ENCODE measurements around the gene ACKR3.

The ACKR3 gene

GRCh38 chr2:236574424-236575145 lies 5.0 kb downstream of the ACKR3 start:
- no peaks in the 10 kb centered on the region for H3K27me3 ChIP-seq (ENCODE audit: control insufficient read depth, insufficient read depth, low read length)
- peak overlapping the region; percentile 16 for H3K4me3 ChIP-seq (ENCODE audit: low read length)
- H3K4me1 ChIP-seq (ENCODE audit: control insufficient read depth, insufficient read depth, low read length), result no peaks in the 10 kb centered on the region
- H3K36me3 ChIP-seq (ENCODE audit: control insufficient read depth, insufficient read depth, low read length), result no peaks in the 10 kb centered on the region
- no peak overlapping the region for H3K9ac ChIP-seq (ENCODE audit: low read length)
- H3K27ac ChIP-seq (ENCODE audit: low read depth, low read length), result no peak overlapping the region

GRCh38 chr2:236575510-236575909 lies 5.9 kb downstream of the ACKR3 start:
- no peak overlapping the region for H3K9ac ChIP-seq (ENCODE audit: low read length)
- H3K4me1 ChIP-seq (ENCODE audit: control insufficient read depth, insufficient read depth, low read length), result no peaks in the 10 kb centered on the region
- no peaks in the 10 kb centered on the region for H3K27me3 ChIP-seq (ENCODE audit: control insufficient read depth, insufficient read depth, low read length)
- H3K36me3 ChIP-seq (ENCODE audit: control insufficient read depth, insufficient read depth, low read length), result peaks cover 3% of the 10 kb centered on the region
- H3K4me3 ChIP-seq (ENCODE audit: low read length), result no peak overlapping the region
- no peak overlapping the region for H3K27ac ChIP-seq (ENCODE audit: low read depth, low read length)

GRCh38 chr2:236576087-236576486 lies 6.5 kb downstream of the ACKR3 start:
- no peaks in the 10 kb centered on the region for H3K27me3 ChIP-seq (ENCODE audit: control insufficient read depth, insufficient read depth, low read length)
- H3K27ac ChIP-seq (ENCODE audit: low read depth, low read length), result no peak overlapping the region
- no peak overlapping the region for H3K9ac ChIP-seq (ENCODE audit: low read length)
- H3K4me1 ChIP-seq (ENCODE audit: control insufficient read depth, insufficient read depth, low read length), result no peaks in the 10 kb centered on the region
- peaks cover 8% of the 10 kb centered on the region for H3K36me3 ChIP-seq (ENCODE audit: control insufficient read depth, insufficient read depth, low read length)
- H3K4me3 ChIP-seq (ENCODE audit: low read length), result no peak overlapping the region

- Histone ChIP-seq H3K4me3 (ENCODE audit: low read length) (no peak overlapping the region), H3K27ac (ENCODE audit: low read depth, low read length) (no peak overlapping the region), H3K4me1 (ENCODE audit: control insufficient read depth, insufficient read depth, low read length) (no peaks in the 10 kb centered on the region), H3K9ac (ENCODE audit: low read length) (no peak overlapping the region), H3K27me3 (ENCODE audit: control insufficient read depth, insufficient read depth, low read length) (no peaks in the 10 kb centered on the region), H3K36me3 (ENCODE audit: control insufficient read depth, insufficient read depth, low read length) (peaks cover 14% of the 10 kb centered on the region)
Measured at GRCh38 chr2:236576953-236577352, 7.3 kb downstream of the ACKR3 start.

- Histone ChIP-seq H3K36me3 (ENCODE audit: control insufficient read depth, insufficient read depth, low read length) (peaks cover 14% of the 10 kb centered on the region), H3K4me1 (ENCODE audit: control insufficient read depth, insufficient read depth, low read length) (no peaks in the 10 kb centered on the region), H3K4me3 (ENCODE audit: low read length) (no peak overlapping the region), H3K27ac (ENCODE audit: low read depth, low read length) (peak overlapping the region; percentile 26), H3K27me3 (ENCODE audit: control insufficient read depth, insufficient read depth, low read length) (no peaks in the 10 kb centered on the region), H3K9ac (ENCODE audit: low read length) (no peak overlapping the region)
Measured at GRCh38 chr2:236577481-236578410, 8.1 kb downstream of the ACKR3 start.

- Histone ChIP-seq H3K9ac (ENCODE audit: low read length) (no peak overlapping the region), H3K4me1 (ENCODE audit: control insufficient read depth, insufficient read depth, low read length) (no peaks in the 10 kb centered on the region), H3K36me3 (ENCODE audit: control insufficient read depth, insufficient read depth, low read length) (peaks cover 18% of the 10 kb centered on the region), H3K27me3 (ENCODE audit: control insufficient read depth, insufficient read depth, low read length) (no peaks in the 10 kb centered on the region), H3K4me3 (ENCODE audit: low read length) (no peak overlapping the region), H3K27ac (ENCODE audit: low read depth, low read length) (peak overlapping the region; percentile 26)
Measured at GRCh38 chr2:236578411-236578846, 8.8 kb downstream of the ACKR3 start.

GRCh38 chr2:236579048-236579745 lies 9.6 kb downstream of the ACKR3 start:
- Histone ChIP-seq H3K4me3 (ENCODE audit: low read length) (no peak overlapping the region), H3K4me1 (ENCODE audit: control insufficient read depth, insufficient read depth, low read length) (no peaks in the 10 kb centered on the region), H3K36me3 (ENCODE audit: control insufficient read depth, insufficient read depth, low read length) (peaks cover 18% of the 10 kb centered on the region), H3K27ac (ENCODE audit: low read depth, low read length) (no peak overlapping the region), H3K27me3 (ENCODE audit: control insufficient read depth, insufficient read depth, low read length) (no peaks in the 10 kb centered on the region), H3K9ac (ENCODE audit: low read length) (no peak overlapping the region)

- no peaks in the 10 kb centered on the region for H3K4me1 ChIP-seq (ENCODE audit: control insufficient read depth, insufficient read depth, low read length)
- no peak overlapping the region for H3K27ac ChIP-seq (ENCODE audit: low read depth, low read length)
- H3K4me3 ChIP-seq (ENCODE audit: low read length), result no peak overlapping the region
- no peaks in the 10 kb centered on the region for H3K27me3 ChIP-seq (ENCODE audit: control insufficient read depth, insufficient read depth, low read length)
- H3K9ac ChIP-seq (ENCODE audit: low read length), result no peak overlapping the region
- peaks cover 18% of the 10 kb centered on the region for H3K36me3 ChIP-seq (ENCODE audit: control insufficient read depth, insufficient read depth, low read length)
Measured at GRCh38 chr2:236579746-236580315, 10.2 kb downstream of the ACKR3 start.

- H3K4me3 ChIP-seq (ENCODE audit: low read length), result no peak overlapping the region
- H3K4me1 ChIP-seq (ENCODE audit: control insufficient read depth, insufficient read depth, low read length), result no peaks in the 10 kb centered on the region
- H3K9ac ChIP-seq (ENCODE audit: low read length), result no peak overlapping the region
- H3K27me3 ChIP-seq (ENCODE audit: control insufficient read depth, insufficient read depth, low read length), result no peaks in the 10 kb centered on the region
- peaks cover 18% of the 10 kb centered on the region for H3K36me3 ChIP-seq (ENCODE audit: control insufficient read depth, insufficient read depth, low read length)
- no peak overlapping the region for H3K27ac ChIP-seq (ENCODE audit: low read depth, low read length)
Measured at GRCh38 chr2:236580746-236581355, 11.2 kb downstream of the ACKR3 start.

GRCh38 chr2:236581546-236581945 lies 11.9 kb downstream of the ACKR3 start:
- Histone ChIP-seq H3K9ac (ENCODE audit: low read length) (no peak overlapping the region), H3K36me3 (ENCODE audit: control insufficient read depth, insufficient read depth, low read length) (peaks cover 18% of the 10 kb centered on the region), H3K27me3 (ENCODE audit: control insufficient read depth, insufficient read depth, low read length) (no peaks in the 10 kb centered on the region), H3K27ac (ENCODE audit: low read depth, low read length) (no peak overlapping the region), H3K4me3 (ENCODE audit: low read length) (no peak overlapping the region), H3K4me1 (ENCODE audit: control insufficient read depth, insufficient read depth, low read length) (no peaks in the 10 kb centered on the region)

- H3K9ac ChIP-seq (ENCODE audit: low read length), result no peak overlapping the region
- no peak overlapping the region for H3K27ac ChIP-seq (ENCODE audit: low read depth, low read length)
- H3K27me3 ChIP-seq (ENCODE audit: control insufficient read depth, insufficient read depth, low read length), result no peaks in the 10 kb centered on the region
- peaks cover 18% of the 10 kb centered on the region for H3K36me3 ChIP-seq (ENCODE audit: control insufficient read depth, insufficient read depth, low read length)
- no peak overlapping the region for H3K4me3 ChIP-seq (ENCODE audit: low read length)
- no peaks in the 10 kb centered on the region for H3K4me1 ChIP-seq (ENCODE audit: control insufficient read depth, insufficient read depth, low read length)
Measured at GRCh38 chr2:236582968-236583367, 13.3 kb downstream of the ACKR3 start.

All from rectal smooth muscle tissue (tissue), 1 donor.